ENCODE measurements around the gene ZP2. TPM values are rescaled to one million over a fixed set of nuclear protein-coding genes. Genes with fewer than 3 reads are reported as not detected.
"Not testable (repeated sequence)": the region's sequence is repeated elsewhere in the genome, so short reads cannot be mapped to it uniquely, and the experiment has no call there.

The ZP2 gene
- total RNA-seq, 2 experiments from 2014 or later = not detected

DNA sequence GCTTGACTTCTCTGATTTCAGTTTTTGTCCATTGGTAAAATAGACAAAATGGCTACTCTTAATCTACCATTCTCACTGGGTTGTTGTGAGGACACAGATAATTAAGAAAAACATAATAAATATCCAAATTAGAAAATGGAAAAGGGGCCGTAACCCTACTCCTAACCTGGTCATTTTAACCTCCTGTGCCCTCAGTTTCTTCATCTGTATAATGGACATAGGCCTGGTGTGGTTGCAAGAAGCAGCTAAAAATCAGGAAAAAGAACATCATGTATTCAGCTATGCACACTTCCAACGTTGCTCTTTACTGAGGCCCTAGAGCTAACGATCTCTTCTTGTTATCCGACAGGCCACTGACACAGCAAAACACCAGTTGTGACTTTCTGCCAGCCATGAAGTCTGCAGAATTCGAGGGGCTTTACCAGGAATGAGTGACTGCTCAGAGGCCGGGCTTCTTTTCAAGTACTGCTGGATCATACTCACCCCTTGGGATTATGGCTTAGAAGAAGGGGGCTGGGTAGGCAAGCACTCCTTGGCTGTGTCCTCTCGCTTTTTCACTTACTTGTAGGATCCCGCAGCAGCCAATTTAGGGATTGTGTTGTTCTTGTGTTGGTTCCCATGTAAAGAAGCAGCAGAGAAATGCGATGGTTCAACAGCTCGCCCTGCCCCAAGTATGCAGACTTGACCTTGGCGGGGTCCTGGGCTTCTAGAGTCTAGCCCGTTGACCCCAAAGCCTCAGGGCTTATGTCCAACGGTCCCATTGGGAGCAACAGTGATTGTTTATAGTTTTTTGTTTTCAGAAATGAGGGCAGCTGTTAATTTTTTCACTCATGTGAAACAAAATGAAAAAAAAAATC, 32.0 kb downstream of the ZP2 start:
- H3K9me3 Mint-ChIP-seq = peaks cover 2% of the 10 kb centered on the region
- no peaks in the 10 kb centered on the region for H3K27me3 Mint-ChIP-seq
- TF ChIP-seq, protein P1, sequence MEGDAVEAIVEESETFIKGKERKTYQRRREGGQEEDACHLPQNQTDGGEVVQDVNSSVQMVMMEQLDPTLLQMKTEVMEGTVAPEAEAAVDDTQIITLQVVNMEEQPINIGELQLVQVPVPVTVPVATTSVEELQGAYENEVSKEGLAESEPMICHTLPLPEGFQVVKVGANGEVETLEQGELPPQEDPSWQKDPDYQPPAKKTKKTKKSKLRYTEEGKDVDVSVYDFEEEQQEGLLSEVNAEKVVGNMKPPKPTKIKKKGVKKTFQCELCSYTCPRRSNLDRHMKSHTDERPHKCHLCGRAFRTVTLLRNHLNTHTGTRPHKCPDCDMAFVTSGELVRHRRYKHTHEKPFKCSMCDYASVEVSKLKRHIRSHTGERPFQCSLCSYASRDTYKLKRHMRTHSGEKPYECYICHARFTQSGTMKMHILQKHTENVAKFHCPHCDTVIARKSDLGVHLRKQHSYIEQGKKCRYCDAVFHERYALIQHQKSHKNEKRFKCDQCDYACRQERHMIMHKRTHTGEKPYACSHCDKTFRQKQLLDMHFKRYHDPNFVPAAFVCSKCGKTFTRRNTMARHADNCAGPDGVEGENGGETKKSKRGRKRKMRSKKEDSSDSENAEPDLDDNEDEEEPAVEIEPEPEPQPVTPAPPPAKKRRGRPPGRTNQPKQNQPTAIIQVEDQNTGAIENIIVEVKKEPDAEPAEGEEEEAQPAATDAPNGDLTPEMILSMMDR (IDR thresholded peaks at IDR 0.05) = no peak
- H3K4me1 Mint-ChIP-seq (ENCODE audit: low read depth) = peaks cover under 1% of the 10 kb centered on the region
- no peak for ATAC-seq
- no peak overlapping the region for H3K4me3 Mint-ChIP-seq
- CTCF ChIA-PET = interaction anchor here (3.0 kb wide), 1 partner anchor 10 kb away, joined by 13 read pairs; no protein-coding TSS in a partner anchor
- POLR2A ChIA-PET = no interaction called here
- intact Hi-C loops (cut with micrococcal nuclease) = no loop called here
- H3K36me3 Mint-ChIP-seq (ENCODE audit: low read depth) = peaks cover 49% of the 10 kb centered on the region
- no peak for DNase-seq
- no peak overlapping the region for H3K27ac Mint-ChIP-seq

DNA sequence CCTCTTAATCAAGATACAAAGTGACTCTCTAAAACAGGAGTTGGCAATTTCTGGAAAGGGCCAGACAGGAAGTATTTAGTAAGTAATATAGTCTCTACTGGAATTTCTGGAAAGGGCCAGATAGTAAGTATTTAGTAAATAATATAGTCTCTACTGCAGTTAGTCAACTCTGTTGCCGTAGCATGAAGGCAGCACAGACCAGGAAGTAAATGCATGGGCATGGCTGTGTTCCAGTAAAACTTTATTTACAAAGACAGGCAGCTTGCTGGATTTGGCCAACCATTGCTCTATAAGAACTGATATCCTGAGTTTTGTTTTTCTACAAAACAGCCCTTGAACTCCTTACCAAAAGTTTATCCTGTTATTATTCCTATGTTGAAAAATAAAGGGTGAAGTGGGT, 36.0 kb downstream of the ZP2 start:
- ChIA-PET CTCF (no interaction called here), POLR2A (no interaction called here)
- TF ChIP-seq, protein P1 (IDR thresholded peaks at IDR 0.05) = no peak
- DNase-seq (no peak), ATAC-seq (no peak)
- Mint-ChIP-seq H3K4me3 (no peak overlapping the region), H3K9me3 (no peaks in the 10 kb centered on the region), H3K36me3 (ENCODE audit: low read depth) (peaks cover 41% of the 10 kb centered on the region), H3K27me3 (no peaks in the 10 kb centered on the region), H3K4me1 (ENCODE audit: low read depth) (no peaks in the 10 kb centered on the region), H3K27ac (no peak overlapping the region)
- intact Hi-C loops (cut with micrococcal nuclease) = no loop called here

DNA sequence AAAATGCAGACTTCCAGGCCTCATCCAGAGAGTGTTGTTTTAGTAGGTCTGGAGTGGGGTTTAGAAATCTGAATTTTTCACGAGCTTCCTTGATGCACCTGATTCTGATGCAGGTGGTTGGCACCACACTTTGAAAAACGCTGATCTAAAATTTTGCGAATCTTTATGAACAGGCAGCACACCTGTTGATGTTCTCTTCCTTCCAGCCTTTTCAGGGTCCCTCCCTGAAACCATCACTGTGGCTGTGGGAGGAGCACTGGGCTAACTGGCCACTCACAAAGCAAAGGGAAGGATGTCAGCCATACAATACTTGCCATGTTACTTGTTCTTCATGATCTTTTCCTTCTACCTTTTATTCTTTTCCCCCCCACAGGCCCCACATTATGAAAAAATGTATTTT, 38.7 kb downstream of the ZP2 start:
- Mint-ChIP-seq H3K9me3 (no peaks in the 10 kb centered on the region), H3K27me3 (no peaks in the 10 kb centered on the region), H3K36me3 (ENCODE audit: low read depth) (peaks cover 22% of the 10 kb centered on the region), H3K27ac (no peak overlapping the region), H3K4me1 (ENCODE audit: low read depth) (no peaks in the 10 kb centered on the region), H3K4me3 (no peak overlapping the region)
- DNase-seq (no peak), ATAC-seq (no peak)
- POLR2A ChIA-PET = no interaction called here
- TF ChIP-seq, protein P1 (IDR thresholded peaks at IDR 0.05) = no peak
- intact Hi-C loops (cut with micrococcal nuclease) = no loop called here
- CTCF ChIA-PET = no interaction called here

DNA sequence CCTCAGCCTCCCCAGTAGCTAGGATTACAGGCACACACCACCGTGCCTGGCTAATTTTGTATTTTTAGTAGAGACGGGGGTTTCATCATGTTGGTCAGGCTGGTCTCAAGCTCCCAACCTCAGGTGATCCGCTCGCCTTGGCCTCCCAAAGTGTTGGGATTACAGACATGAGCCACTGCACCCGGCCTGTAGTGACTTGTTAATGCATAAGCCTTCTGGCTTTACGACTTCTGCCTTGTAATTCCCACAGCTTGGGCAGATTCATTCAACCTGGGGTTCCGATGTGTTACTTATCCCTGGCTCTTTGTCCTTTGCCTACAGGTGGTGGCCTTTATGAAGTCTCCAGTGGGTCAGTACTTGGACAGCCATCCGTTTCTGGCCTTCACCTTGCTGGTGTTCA, 41.3 kb downstream of the ZP2 start:
- peaks cover 25% of the 10 kb centered on the region for H3K36me3 Mint-ChIP-seq (ENCODE audit: low read depth)
- H3K9me3 Mint-ChIP-seq; POLR2A ChIA-PET; intact Hi-C loops (cut with micrococcal nuclease); DNase-seq; ATAC-seq; H3K4me3 Mint-ChIP-seq; H3K27me3 Mint-ChIP-seq; H3K4me1 Mint-ChIP-seq (ENCODE audit: low read depth); CTCF ChIA-PET; H3K27ac Mint-ChIP-seq: not testable (repeated sequence)

DNA sequence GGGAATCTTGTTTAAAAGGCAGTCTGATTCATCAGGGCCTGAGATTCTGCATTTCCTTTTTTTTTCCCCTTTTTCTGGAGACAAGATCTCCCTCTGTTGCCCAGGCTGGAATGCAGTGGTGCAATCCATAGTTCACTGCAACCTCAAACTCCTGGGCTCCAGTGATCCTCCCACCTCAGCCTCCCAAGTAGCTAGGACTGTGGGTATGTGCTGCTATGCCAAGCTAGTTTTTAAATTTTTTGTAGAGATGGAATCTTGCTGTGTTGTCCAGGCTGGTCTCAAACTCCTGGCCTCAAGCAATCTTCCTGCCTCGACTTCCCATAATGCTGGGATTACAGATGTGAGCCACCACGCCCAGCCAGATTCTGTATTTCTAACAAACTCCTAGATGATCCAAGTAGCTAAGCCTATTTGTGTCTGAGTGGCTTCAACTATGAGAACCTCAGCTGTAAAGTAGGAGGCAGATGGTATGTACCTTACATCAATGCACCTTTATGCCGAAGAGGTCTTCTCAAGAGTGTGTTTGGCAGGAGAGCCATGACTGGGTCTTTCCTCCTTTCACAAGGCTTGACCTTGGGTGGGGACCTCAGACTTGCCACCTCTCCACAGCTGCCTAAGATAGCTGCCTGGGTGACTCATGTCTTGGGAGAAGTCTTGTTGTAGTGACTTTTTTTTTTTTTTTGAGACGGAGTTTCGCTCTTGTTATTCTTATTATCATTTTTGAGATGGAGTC, 42.0 kb downstream of the ZP2 start:
- TF ChIP-seq, protein P1 (IDR thresholded peaks at IDR 0.05) = no peak
- Mint-ChIP-seq H3K36me3 (ENCODE audit: low read depth) (peaks cover 19% of the 10 kb centered on the region), H3K27me3 (no peaks in the 10 kb centered on the region), H3K4me3 (no peak overlapping the region), H3K4me1 (ENCODE audit: low read depth) (no peaks in the 10 kb centered on the region), H3K27ac (no peak overlapping the region), H3K9me3 (no peaks in the 10 kb centered on the region)
- ChIA-PET CTCF (interaction anchor here (0.6 kb wide), 1 partner anchor 1585 kb away, joined by 3 read pairs; no protein-coding TSS in a partner anchor), POLR2A (interaction anchor here (0.7 kb wide), 1 partner anchor 350 kb away, joined by 3 read pairs; no protein-coding TSS in a partner anchor)
- no peak for DNase-seq
- intact Hi-C loops (cut with micrococcal nuclease) = no loop called here
- ATAC-seq = peak; percentile 37

Measured in activated CD8-positive, alpha-beta T cell treated with anti-CD3 and anti-CD28 coated beads for 36 hours (primary cell).